HG02885 (cell line): ENCODE data around the gene PPARGC1A.

Source experiments
- ATAC-seq: cut with Tn5 transposase; IDR thresholded peaks from one replicate; pipeline ENCODE4 v1.9.1; 2021; ENCODE audit warnings: mild to moderate bottlenecking; ENCODE audit not compliant: unreplicated experiment, poor library complexity

Gene PPARGC1A

DNA sequence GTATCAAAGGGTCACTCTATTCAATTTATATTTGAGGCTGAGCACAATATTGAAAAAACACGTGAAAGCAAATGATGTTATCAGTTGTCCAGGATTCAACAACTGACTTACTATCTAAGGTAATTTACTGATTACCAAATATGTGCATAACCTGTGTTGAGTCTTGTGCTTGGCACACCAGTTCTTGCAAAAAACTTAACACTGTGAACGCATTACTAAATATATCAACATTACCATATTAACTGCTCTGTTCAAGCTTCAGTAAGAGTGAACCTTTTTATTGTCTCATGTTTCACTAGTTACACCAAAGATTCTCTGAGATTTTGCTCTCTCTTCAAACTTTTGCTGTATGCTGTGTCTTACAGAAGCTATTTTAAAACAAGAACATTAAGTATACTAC lies 38.4 kb downstream of the PPARGC1A start:
- ATAC-seq, result no peak

DNA sequence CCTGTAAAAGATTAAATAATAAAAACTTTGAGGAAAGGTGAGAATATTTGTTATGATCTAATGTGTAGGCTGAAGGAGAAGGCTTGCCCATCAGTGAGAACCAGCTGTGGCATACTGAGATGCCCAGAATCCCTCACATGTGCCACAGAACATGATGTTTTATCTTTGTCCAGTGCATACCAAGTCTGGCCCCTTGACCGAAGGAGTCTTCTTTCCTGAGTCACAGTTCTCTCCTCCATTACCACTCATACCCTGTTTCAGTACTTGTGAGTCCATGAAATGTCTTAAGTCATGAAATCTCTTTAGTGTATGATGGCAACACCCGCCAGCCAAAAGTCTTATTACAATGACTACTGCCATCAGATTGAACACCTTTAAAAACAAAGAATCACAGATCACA lies 42.7 kb downstream of the PPARGC1A start:
- no peak for ATAC-seq

DNA sequence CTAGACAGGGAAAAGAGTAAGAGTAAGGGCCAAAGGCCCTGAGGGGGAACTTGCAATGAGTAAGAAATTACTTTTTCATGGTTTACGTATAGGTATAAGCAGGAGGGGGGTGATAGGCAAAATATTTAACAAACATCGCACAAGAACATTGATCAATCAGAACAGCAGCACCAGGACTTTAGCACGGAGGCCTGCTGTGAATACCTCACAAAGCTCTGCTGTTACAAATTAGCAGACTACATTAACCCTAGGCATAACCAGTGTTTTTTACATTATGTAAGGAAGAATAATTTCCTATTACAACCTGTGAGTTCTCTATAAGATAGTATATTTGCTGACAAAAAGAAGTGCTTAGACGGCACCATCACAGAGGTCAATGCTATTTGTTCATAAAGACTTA lies 44.9 kb downstream of the PPARGC1A start:
- no peak for ATAC-seq

DNA sequence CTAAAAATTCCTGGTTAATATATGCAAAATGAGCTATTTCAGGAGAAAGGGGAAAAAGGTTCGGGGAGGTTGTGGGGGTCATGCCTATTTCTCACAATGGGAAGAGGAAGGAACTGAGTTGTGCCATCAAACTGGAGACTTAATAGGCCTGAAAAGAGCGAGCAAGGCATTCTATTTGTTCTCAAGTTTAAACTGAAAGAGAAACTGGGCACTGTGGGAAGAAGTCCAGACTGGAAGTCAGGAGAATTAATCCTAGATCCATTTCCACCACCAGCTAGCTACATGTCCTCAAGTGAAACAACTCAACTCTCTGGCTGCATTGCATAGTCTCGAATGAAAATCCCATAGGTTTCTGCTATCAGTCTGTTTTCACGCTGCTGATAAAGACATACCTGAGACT lies 50.6 kb downstream of the PPARGC1A start:
- no peak for ATAC-seq

DNA sequence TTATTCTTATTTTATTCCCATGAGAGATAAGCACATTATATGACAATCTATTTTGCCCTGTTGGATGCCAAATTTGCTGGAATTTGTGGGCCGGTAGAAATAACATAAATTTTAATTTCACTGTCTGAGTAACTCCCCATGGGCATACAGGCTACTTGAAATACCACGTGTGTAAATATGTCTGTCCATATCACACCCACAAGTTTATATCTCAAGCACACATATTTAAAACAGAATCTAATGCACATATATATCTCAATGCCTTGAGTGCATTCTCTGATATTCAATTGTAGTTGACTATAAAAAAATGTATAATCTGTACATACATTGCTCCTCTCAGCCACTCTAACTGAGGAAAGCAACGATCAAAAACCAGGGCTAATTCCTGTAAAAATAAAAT lies 51.2 kb downstream of the PPARGC1A start:
- ATAC-seq, result no peak

DNA sequence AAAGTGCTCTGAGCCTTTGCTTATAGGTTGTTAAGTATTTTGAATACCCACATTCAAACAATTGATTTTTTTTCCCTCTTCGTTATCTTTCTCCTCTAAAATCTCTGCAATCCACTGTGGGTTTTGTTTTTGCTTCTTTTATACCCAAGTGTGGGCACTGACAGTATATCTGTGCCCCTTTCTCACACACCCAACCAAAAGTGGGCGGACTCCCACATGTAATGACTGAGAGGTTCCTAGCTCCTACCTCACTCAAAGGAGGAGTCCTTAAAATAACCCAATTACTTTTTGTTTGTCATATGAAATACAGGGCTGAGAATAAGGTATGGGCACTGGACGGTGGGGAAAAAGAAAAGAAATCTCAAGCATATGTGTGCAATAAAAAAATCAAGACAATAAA lies 51.7 kb downstream of the PPARGC1A start:
- ATAC-seq, result no peak

DNA sequence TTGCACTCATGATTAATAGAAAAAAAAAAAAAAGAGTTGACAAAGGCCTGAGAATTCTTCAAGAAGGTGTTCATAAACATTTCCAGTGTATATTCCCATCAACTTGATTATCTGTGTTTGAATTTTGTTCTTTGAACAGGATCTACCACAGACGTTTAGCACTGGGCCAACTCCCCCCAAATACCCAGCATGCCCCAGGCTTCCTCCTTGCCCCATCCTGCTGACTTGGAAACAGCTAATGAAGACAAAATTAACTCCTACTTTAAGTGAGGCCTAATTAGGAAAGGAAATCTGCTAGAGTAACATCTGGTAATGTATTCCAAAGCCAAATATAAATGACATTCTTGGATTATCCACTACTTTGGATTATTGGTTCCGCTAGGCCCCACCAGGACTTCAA lies 52.5 kb downstream of the PPARGC1A start:
- no peak for ATAC-seq

DNA sequence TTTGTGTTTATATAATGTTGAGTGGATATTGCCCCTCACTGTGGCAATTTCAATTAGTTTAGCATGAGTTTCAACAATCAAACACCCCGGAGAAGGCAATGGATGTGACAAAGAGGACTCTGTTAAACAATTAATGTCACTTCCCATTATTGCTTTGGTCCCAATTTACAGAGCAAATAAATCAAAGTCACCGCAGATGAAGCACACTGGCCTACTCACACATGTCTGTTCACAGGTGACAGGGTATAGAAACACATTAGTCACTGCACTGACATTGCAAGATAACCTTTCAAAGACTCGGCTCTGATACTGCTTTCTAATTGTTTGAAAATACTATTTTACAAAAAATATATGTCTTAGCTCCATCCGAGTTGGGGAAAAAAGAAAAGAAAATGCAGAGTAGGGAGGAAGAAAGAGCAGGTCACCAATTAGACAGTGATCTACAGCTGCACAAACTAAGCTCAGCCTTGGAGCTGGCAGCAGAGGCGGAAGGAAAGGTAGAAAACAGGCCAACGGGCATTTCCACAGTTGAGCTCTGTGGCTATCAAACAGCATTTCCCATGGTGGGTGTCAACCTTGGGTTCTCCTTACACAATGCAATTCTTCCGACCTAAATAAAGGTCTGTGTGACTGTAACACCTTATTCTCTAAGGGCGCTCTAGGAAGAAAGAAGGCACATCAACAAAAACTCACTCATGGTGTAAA lies 53.9 kb downstream of the PPARGC1A start:
- no peak for ATAC-seq

DNA sequence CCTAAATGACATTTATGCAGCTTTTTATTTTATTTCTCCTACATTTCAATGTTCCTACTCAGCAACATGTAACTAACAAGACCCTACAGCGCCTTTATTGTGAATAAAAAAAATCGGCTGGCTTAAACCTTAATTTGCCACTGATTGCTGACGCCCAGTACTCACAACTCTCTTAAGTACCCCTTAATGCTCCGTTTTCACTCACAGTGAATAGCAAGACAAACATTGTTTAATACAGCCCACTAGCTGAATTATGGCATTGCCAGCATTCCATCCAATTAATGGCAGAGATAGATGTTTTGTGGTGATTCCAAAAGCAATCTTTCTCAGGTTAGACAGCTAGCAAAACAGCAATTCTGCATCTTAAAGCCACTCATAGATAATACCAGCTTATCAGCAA lies 61.1 kb downstream of the PPARGC1A start:
- ATAC-seq, result no peak

DNA sequence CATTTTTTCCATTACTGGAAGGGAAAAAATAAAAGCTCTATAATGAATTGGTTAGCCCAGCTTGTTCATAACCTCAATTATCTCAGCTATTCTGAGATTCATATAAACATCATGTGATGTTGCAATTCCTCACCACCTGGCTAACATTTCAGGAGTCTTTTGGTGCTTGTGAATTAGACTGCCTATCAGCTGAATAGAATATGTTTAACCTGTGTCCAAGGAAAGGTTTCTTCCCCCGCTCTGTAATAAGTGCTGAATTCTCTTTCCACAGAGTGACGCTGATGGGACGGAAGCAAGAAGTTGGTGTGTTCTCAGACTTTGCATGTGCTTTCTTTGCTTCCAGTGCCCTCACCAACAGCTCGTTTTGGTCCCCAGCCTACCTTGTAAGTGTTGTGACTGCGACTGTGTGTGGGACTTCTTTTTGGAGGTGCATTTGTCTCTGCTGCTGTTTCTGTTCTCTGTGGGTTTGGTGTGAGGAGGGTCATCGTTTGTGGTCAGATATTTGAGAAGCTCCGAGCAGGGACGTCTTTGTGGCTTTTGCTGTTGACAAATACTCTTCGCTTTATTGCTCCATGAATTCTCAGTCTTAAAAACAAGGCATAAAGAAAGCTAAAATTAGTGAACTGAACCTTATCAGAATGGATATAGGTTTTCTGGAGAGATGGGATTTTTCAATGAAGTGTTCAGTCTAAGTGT lies 61.7 kb downstream of the PPARGC1A start:
- no peak for ATAC-seq

DNA sequence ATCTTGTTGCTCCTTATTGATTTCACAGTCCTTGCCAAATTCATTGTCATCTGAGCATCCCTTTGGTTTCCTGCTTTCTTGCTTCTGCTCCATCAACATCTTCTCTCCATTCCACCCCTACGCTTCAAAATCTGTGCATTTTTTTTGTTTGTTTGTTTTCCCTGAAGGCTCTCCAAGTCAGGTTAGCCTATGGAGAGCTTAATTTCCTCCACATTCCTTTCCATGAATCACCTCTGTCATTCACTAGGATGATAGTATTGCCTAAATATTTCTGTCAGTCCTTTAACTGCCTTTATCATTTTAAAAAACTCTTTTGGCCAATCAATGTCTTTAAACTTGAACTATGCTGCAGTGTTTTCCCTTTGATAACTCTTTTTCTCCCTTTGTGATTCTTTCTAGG lies 67.7 kb downstream of the PPARGC1A start:
- ATAC-seq, result no peak

DNA sequence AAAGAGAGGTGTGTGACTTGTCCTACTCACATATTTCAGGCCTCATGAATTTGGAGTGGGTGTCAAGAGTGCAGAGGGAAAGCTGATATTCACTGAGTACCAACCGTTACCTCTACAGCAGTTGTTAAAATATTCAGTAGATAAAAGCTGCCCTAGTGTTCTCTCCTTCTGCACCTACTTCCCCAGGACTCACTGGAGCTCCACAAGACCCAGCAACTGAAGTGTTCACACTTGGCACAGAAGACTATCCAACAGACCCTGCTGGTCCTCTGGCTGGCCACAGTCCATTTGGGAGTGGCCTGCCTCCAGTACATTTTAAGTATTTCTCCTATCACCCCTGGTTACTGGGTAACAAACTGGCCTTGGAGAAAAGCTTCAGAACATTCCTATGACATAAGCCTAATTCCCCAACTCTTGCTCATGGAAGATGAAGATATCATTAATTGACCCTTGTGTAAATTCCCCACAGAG lies 70.8 kb downstream of the PPARGC1A start:
- ATAC-seq, result no peak

DNA sequence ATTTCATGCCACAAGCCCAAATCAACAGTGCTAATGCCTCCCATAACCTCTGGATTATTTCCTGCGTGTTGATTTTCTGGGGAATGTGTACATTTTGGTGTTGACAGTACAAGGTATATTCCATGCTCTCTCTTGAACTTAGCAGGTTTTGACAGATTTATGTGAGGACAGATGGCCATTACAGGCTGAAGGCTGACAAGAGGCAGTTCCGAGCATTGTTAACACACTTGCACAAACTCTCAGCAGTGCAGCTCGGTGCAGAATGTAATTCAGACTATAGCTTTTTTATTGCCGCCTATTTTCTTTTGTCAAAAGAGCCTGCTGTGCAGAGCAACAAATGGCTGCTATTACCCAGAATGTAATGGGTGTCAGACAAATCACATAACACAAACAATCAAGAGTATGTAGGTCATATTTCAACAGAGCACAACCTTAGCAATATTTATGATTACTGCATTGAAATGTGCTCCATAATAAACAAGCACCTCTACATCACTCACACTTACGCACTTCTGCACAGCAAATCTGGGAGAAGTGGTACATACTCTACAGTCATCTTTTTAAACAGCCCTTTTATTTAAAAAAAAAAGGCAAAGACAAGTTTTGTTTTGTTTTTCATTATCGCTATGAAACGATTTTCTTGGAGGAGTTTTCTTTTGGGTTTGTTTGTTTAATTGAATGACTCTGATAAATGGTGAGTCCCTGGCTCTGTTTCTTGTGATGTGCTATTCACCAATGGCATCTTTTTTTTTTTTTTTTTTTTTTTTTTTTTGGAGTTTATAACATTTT lies 71.6 kb downstream of the PPARGC1A start:
- ATAC-seq, result no peak

DNA sequence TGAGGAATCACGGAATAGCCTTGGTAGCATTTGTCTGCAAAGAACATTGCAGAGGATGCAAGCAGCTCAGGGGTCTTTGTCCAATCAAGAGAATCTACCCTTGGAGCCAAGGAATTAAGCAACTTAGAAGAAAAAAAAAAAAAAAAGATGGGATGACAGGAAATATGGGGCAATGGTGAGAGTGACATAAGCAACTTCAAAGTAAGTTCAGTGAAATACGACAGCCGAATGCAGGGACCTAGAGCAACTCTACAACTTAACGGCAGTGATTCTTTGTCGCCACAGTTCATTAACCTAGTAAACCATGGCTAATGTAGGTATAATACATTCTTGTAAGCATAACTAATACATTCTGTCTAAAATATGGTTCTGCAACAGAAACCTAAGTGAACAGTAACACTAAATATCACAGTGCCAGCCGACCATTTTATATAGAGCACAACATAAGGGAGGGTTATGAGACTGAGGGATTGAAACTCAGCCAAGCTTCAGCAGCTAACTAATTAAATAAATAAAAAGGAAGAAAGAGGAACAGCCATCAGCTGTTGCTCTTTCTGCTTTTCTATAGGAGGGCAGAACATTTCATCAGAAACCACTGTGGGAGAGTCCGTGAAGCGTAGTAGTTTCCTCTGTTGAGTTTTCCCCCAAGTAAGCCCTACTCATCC lies 74.7 kb downstream of the PPARGC1A start:
- no peak for ATAC-seq

DNA sequence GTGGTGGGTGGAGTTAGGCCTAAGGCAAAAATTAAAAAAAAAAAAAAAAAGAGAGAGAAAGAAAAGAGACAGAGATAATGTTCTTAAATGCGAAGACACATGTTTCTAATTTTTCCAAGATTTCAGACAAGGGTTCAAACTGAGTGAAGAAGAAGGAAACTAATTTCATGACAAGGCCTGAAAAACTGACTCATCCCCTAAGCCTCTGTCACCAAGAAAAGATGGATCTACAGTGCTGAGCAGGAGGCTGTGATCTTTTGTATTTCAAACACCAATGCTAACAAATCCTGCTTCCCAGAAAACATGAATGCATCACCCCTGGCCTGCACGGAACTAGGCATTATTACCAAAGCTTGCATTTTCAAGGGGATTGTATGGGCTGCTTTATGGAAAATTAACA lies 75.3 kb downstream of the PPARGC1A start:
- no peak for ATAC-seq

DNA sequence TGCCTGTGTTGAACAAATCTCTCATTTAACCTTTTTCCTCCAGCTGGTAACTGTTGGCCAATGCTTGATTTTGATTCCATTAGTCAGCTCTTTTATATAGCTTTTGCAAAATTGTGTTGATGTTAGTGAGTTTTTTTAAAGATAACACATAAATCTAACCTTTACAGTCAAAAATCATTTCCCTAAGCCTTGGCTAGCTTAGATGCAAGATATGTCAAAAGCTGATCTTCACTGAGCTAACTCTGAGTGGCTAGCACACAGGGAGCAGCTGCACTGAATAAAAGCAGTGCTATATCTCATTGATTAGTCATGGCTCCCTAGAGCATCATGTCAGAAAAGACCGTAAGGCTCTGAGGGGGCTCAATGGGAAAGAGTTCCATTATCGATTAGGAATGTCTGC lies 78.7 kb downstream of the PPARGC1A start:
- no peak for ATAC-seq

DNA sequence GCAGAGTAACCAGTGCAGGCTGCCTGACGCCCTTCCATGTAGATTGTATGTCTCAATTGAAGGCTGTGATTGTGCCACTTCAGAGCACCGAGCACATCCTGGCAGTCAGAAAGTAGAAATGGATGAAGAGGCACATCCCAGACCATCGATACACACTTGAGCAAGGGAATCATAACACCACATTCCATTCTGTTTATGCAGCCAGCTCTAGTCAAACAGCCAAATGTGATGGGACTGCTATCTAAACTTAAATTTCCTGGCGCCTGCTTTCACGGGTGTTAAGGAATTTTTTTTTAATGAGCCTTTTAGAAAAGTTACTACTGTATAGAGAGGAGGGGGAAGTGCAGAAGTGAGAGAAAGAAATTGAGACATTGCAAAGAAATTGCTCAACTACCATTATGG lies 84.4 kb downstream of the PPARGC1A start:
- no peak for ATAC-seq

DNA sequence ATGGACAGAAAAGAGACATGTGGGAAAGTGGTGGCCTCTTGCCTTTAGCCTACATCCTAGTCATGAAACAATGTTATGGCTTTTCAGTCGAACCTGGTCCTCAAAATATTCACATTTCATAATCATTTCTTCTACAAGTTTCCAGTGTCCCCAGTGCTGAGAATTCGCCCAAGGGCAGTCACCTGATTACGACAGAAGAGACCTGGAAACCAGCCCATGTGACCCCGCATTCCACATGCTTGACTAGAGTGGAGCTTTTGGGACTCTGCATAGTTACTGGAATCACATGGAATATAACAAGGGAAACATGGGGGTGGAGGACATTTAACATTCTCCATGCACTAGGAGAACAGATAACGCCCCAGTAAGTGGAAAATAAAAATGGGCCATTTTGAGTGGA lies 100.1 kb downstream of the PPARGC1A start:
- no peak for ATAC-seq

DNA sequence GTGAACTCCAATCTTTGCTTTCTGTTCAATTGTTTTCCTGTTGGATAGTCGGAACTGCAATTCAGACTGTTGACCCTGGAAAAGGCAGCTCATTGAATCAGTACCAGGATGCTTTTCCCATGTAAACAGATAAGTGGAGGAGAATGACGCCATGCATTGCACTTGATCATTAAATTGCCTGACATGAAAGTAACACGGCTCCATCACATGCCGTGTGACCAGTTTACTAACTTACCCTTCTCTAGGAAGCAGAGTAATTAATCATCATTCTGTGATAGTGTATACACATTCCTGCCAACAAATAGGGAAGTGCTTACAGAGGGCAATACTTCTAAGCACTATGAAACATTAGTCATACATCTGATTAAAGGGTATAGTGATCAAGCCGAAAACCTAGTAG lies 101.4 kb downstream of the PPARGC1A start:
- ATAC-seq, result no peak

DNA sequence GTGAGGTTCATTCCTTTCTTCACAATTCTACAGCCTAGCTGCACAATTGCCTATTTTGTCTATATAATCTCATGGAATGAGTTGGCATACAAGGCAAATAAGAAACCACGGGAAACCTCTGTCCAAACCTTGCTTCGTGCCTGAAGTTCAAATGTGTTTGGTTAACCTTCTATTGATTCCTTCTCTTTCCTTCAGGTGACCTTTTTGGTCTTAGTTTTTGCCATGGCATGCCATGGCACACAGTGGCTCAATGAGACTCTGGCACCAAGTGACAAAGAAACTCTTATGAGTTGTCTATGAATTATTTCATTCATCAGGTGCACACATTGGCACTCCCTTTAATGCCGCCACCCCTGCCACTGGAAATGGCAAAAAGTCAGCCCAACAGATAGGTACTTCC lies 101.8 kb downstream of the PPARGC1A start:
- ATAC-seq, result no peak
